ENCODE data around the gene BPGM.
A peak's percentile ranks its signal among the peaks of the same experiment; 100 is the strongest.

BPGM gene

GRCh38 chr7:134710854-134711624 is 64.4 kb downstream of the BPGM start:
- no peaks in the 10 kb centered on the region for H3K27me3 ChIP-seq
- no peak overlapping the region for H3K4me3 ChIP-seq
- H3K4me1 ChIP-seq, result peaks cover 0 to 56% (median 19%) of the 10 kb centered on the region in 4 donors
- H3K27ac ChIP-seq, result peak overlapping the region; percentile 80 to 82
- TF ChIP-seq, protein P1, sequence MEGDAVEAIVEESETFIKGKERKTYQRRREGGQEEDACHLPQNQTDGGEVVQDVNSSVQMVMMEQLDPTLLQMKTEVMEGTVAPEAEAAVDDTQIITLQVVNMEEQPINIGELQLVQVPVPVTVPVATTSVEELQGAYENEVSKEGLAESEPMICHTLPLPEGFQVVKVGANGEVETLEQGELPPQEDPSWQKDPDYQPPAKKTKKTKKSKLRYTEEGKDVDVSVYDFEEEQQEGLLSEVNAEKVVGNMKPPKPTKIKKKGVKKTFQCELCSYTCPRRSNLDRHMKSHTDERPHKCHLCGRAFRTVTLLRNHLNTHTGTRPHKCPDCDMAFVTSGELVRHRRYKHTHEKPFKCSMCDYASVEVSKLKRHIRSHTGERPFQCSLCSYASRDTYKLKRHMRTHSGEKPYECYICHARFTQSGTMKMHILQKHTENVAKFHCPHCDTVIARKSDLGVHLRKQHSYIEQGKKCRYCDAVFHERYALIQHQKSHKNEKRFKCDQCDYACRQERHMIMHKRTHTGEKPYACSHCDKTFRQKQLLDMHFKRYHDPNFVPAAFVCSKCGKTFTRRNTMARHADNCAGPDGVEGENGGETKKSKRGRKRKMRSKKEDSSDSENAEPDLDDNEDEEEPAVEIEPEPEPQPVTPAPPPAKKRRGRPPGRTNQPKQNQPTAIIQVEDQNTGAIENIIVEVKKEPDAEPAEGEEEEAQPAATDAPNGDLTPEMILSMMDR (IDR thresholded peaks at IDR 0.05), result no peak
- no peaks in the 10 kb centered on the region for H3K36me3 ChIP-seq
- no peaks in the 10 kb centered on the region for H3K9me3 ChIP-seq
- DNase-seq, result no peak
- intact Hi-C loops (cut with DNase I; ENCODE audit: low total_unique reads), result no loop called here

GRCh38 chr7:134712196-134712595 is 65.5 kb downstream of the BPGM start:
- H3K27me3 ChIP-seq, result no peaks in the 10 kb centered on the region
- peak overlapping the region; percentile 80 to 82 for H3K27ac ChIP-seq
- intact Hi-C loops (cut with DNase I; ENCODE audit: low total_unique reads), result no loop called here
- peaks cover 0 to 54% (median 16%) of the 10 kb centered on the region in 4 donors for H3K4me1 ChIP-seq
- H3K36me3 ChIP-seq, result no peaks in the 10 kb centered on the region
- H3K4me3 ChIP-seq, result no peak overlapping the region
- TF ChIP-seq, protein P1 (IDR thresholded peaks at IDR 0.05), result no peak
- no peak for DNase-seq
- no peaks in the 10 kb centered on the region for H3K9me3 ChIP-seq

- Histone ChIP-seq H3K9me3 (no peaks in the 10 kb centered on the region), H3K36me3 (no peaks in the 10 kb centered on the region), H3K27ac (no peak overlapping the region), H3K4me3 (no peak overlapping the region), H3K4me1 (peaks cover 0 to 49% (median 19%) of the 10 kb centered on the region in 4 donors), H3K27me3 (no peaks in the 10 kb centered on the region)
- TF ChIP-seq, protein P1 (IDR thresholded peaks at IDR 0.05), result no peak
- intact Hi-C loops (cut with DNase I; ENCODE audit: low total_unique reads), result no loop called here
- DNase-seq, result no peak
Observed at GRCh38 chr7:134714470-134715205, 68.0 kb downstream of the BPGM start.

GRCh38 chr7:134718211-134718875 is 71.7 kb downstream of the BPGM start:
- intact Hi-C loops (cut with DNase I; ENCODE audit: low total_unique reads), result no loop called here

More at GRCh38 chr7:134718211-134718875, 71.7 kb downstream of the BPGM start:
- no peaks in the 10 kb centered on the region for H3K9me3 ChIP-seq
- H3K4me1 ChIP-seq, result peaks cover 0 to 49% (median 21%) of the 10 kb centered on the region in 4 donors
- TF ChIP-seq, protein P1 (IDR thresholded peaks at IDR 0.05), result no peak
- DNase-seq, result no peak
- no peaks in the 10 kb centered on the region for H3K27me3 ChIP-seq
- H3K36me3 ChIP-seq, result no peaks in the 10 kb centered on the region
- H3K4me3 ChIP-seq, result no peak overlapping the region
- H3K27ac ChIP-seq, result peak overlapping the region in 1 of 2 donors; percentile 70
